H1 (cell line): Measurements from ENCODE around the gene PALD1. TPM values are rescaled to one million over a fixed set of nuclear protein-coding genes. Genes with fewer than 3 reads are reported as not detected.

Experiments used
- BRCA1 ChIP-seq: IDR thresholded peaks from 2 replicates; pipeline ENCODE4 v1.6.1; 2012; ENCODE audit warnings: low read depth, low read length, improper control_type of control experiment
- CHD1 ChIP-seq: IDR thresholded peaks from 2 replicates; pipeline ENCODE4 v1.6.1; 2012; ENCODE audit warnings: low read depth, low read length, improper control_type of control experiment
- EZH2 ChIP-seq: fragments of 200-600 bp; sonication (generic); IDR thresholded peaks from 2 replicates; pipeline ENCODE4 v1.7.1; 2012; ENCODE audit warnings: low read depth, mild to moderate bottlenecking, moderate library complexity, low read length, inconsistent platforms; ENCODE audit not compliant: severe bottlenecking
- FOSL1 ChIP-seq: IDR thresholded peaks from 2 replicates; pipeline ENCODE4 v1.6.1; 2011; ENCODE audit warnings: mild to moderate bottlenecking, low read depth, low read length, moderate library complexity; ENCODE audit not compliant: insufficient read depth
- GABPA ChIP-seq: IDR thresholded peaks from 2 replicates; pipeline ENCODE4 v1.6.1; 2011; ENCODE audit warnings: mild to moderate bottlenecking, low read length, moderate library complexity, borderline replicate concordance; ENCODE audit not compliant: insufficient read depth
- KDM5A ChIP-seq: fragments of 200-600 bp; IDR thresholded peaks from 2 replicates; pipeline ENCODE4 v1.7.1; 2012; ENCODE audit warnings: mild to moderate bottlenecking, low read length, inconsistent platforms, mixed read lengths
- polyA plus RNA-seq, 7 experiments: library from polyadenylated mRNA; depleted of rRNA in 3 of 7; stranded (reverse) in 5 of 7; unstranded in 2 of 7; fragments of >200 nt in 5 of 7; fragments of 200-250 nt in 2 of 7; gene quantifications; 1 replicate in 5 of 7; 2 replicates in 1 of 7; 4 replicates in 1 of 7; pipeline versions ENCODE4 v1.2.1 to v1.2.3, GENCODE V29; 2011 to 2013; ENCODE audit warnings: missing spikeins in 2 of 7, mixed read lengths in 2 of 7
- total RNA-seq: library from RNA; stranded (reverse); fragmentation: NEBNext Ultra II Directional; extraction: Animal tissue kit (Norgen Biotek cat#: 25700); gene quantifications from 2 replicates; pipeline ENCODE4 v1.2.1, GENCODE V29; 2021
- TF ChIP-seq, protein P1 (sequence below): IDR thresholded peaks from 2 replicates; pipeline ENCODE4 v1.6.1; 2011; ENCODE audit warnings: low read length, improper control_type of control experiment
- TF ChIP-seq, protein P2 (sequence below): IDR thresholded peaks from 2 replicates; pipeline ENCODE4 v1.6.1; 2012; ENCODE audit warnings: inconsistent platforms

Gene PALD1
- total and polyA plus RNA-seq, 2 of the 8 experiments (the other 6 are each of a cell fraction or from before 2014, with no cell fraction given), result 13.3 to 32.8 TPM

- no peak for TF ChIP-seq FOSL1
- TF ChIP-seq BRCA1, result no peak
- no peak for TF ChIP-seq CHD1
- TF ChIP-seq, protein P1, sequence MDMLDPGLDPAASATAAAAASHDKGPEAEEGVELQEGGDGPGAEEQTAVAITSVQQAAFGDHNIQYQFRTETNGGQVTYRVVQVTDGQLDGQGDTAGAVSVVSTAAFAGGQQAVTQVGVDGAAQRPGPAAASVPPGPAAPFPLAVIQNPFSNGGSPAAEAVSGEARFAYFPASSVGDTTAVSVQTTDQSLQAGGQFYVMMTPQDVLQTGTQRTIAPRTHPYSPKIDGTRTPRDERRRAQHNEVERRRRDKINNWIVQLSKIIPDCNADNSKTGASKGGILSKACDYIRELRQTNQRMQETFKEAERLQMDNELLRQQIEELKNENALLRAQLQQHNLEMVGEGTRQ, result no peak
- TF ChIP-seq, protein P2, sequence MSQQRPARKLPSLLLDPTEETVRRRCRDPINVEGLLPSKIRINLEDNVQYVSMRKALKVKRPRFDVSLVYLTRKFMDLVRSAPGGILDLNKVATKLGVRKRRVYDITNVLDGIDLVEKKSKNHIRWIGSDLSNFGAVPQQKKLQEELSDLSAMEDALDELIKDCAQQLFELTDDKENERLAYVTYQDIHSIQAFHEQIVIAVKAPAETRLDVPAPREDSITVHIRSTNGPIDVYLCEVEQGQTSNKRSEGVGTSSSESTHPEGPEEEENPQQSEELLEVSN, result no peak
- no peak for TF ChIP-seq EZH2
- no peak for TF ChIP-seq GABPA
- no peak for TF ChIP-seq KDM5A
Measured at GRCh38 chr10:70538731-70539338, 60.3 kb downstream of the PALD1 start (continued).
